Measurements from ENCODE around the gene CAMTA1.

The CAMTA1 gene

GRCh38 chr1:7509598-7509997 is 724.3 kb downstream of the CAMTA1 start:
- DNase-seq (ENCODE audit: low read depth, low spot score): no peak

GRCh38 chr1:7510389-7510931 is 725.2 kb downstream of the CAMTA1 start:
- no peak for DNase-seq (ENCODE audit: low read depth, low spot score)

- no peak for DNase-seq (ENCODE audit: low read depth, low spot score)
These were observed 726.1 kb downstream of the CAMTA1 start for GRCh38 chr1:7511381-7511780.

- DNase-seq (ENCODE audit: low read depth, low spot score): no peak
These were observed 727.8 kb downstream of the CAMTA1 start for GRCh38 chr1:7513081-7513480.

- DNase-seq (ENCODE audit: low read depth, low spot score): no peak
These were observed 729.9 kb downstream of the CAMTA1 start for GRCh38 chr1:7515175-7515574.

- no peak for DNase-seq (ENCODE audit: low read depth, low spot score)
These were observed 730.6 kb downstream of the CAMTA1 start for GRCh38 chr1:7515904-7516303.

- DNase-seq (ENCODE audit: low read depth, low spot score): no peak
These were observed 731.1 kb downstream of the CAMTA1 start for GRCh38 chr1:7516341-7516740.

GRCh38 chr1:7516929-7517328 is 731.7 kb downstream of the CAMTA1 start:
- DNase-seq (ENCODE audit: low read depth, low spot score): no peak

- DNase-seq (ENCODE audit: low read depth, low spot score): no peak
These were observed 732.5 kb downstream of the CAMTA1 start for GRCh38 chr1:7517611-7518330.

GRCh38 chr1:7518411-7518810 is 733.2 kb downstream of the CAMTA1 start:
- no peak for DNase-seq (ENCODE audit: low read depth, low spot score)

- DNase-seq (ENCODE audit: low read depth, low spot score): no peak
These were observed 734.1 kb downstream of the CAMTA1 start for GRCh38 chr1:7519181-7519860.

- DNase-seq (ENCODE audit: low read depth, low spot score): no peak
These were observed 734.7 kb downstream of the CAMTA1 start for GRCh38 chr1:7519861-7520395.

GRCh38 chr1:7520496-7520895 is 735.2 kb downstream of the CAMTA1 start:
- no peak for DNase-seq (ENCODE audit: low read depth, low spot score)

- no peak for DNase-seq (ENCODE audit: low read depth, low spot score)
These were observed 739.4 kb downstream of the CAMTA1 start for GRCh38 chr1:7524341-7525337.

GRCh38 chr1:7525338-7526063 is 740.2 kb downstream of the CAMTA1 start:
- no peak for DNase-seq (ENCODE audit: low read depth, low spot score)

GRCh38 chr1:7526196-7526866 is 741.1 kb downstream of the CAMTA1 start:
- no peak for DNase-seq (ENCODE audit: low read depth, low spot score)

- DNase-seq (ENCODE audit: low read depth, low spot score): no peak
These were observed 741.8 kb downstream of the CAMTA1 start for GRCh38 chr1:7526867-7527732.

- DNase-seq (ENCODE audit: low read depth, low spot score): no peak
These were observed 742.4 kb downstream of the CAMTA1 start for GRCh38 chr1:7527733-7528045.

GRCh38 chr1:7528386-7529198 is 743.3 kb downstream of the CAMTA1 start:
- DNase-seq (ENCODE audit: low read depth, low spot score): no peak

Measured in smooth muscle cell of the brain vasculature (primary cell).